NCI-H2227 (cell line): ENCODE data around the gene PDGFC.

Experiments used
- DNase-seq: peaks from one replicate; lab custom pipeline; 2025; ENCODE audit not compliant: unreplicated experiment; lab: John Stamatoyannopoulos, UW

The PDGFC gene

GRCh38 chr4:156754832-156755570, 216.6 kb downstream of the PDGFC start:
- no peak for DNase-seq

- no peak for DNase-seq
Measured at GRCh38 chr4:156751486-156751885, 220.1 kb downstream of the PDGFC start.

- no peak for DNase-seq
Measured at GRCh38 chr4:156749426-156750403, 221.9 kb downstream of the PDGFC start.

- DNase-seq = peak; percentile 31
Measured at GRCh38 chr4:156746111-156746510, 225.5 kb downstream of the PDGFC start.

GRCh38 chr4:156738766-156739165, 232.8 kb downstream of the PDGFC start:
- no peak for DNase-seq

GRCh38 chr4:156734965-156735895, 236.4 kb downstream of the PDGFC start:
- no peak for DNase-seq

- DNase-seq = no peak
Measured at GRCh38 chr4:156733582-156733981, 238.0 kb downstream of the PDGFC start.

DNA sequence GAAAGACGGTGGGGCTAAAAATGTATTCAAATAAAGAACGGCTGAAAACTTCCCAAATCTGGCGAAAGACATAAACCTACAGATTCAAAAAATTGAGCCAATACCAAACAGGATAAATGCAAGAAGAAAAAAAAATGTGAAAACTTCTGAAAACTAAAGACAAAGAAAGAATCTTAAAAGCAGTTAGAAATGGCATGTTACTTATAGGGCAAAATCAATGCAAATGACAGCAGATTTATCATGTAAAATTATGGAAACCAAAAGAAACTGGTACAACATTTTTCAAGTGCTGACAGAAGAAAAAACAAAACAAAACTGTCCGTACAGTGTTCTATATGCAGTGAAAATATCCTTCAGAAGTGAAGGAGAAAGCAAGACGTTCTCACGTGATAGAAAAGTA, 239.0 kb downstream of the PDGFC start:
- no peak for DNase-seq

- no peak for DNase-seq
Measured at GRCh38 chr4:156729416-156729815, 242.2 kb downstream of the PDGFC start.

DNA sequence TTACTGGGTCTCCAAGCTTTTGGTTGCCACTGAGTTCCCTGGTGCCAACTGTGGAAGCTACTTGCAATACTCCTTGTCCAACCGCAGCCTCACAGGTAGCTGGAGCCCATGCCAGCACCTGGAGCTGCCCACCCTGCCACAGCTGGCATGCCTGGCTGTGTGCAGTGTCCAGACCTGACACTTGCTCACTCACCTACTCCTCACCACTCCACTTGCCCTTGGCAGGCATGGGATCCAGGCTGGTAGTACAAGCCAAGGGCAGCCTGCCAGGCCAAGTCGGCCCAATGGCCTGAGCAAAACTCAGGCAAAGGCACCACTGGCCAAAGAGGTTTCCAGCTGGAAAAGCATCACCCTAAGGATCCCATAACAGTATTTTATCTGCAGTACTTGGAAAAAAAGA, 246.3 kb downstream of the PDGFC start:
- no peak for DNase-seq

DNA sequence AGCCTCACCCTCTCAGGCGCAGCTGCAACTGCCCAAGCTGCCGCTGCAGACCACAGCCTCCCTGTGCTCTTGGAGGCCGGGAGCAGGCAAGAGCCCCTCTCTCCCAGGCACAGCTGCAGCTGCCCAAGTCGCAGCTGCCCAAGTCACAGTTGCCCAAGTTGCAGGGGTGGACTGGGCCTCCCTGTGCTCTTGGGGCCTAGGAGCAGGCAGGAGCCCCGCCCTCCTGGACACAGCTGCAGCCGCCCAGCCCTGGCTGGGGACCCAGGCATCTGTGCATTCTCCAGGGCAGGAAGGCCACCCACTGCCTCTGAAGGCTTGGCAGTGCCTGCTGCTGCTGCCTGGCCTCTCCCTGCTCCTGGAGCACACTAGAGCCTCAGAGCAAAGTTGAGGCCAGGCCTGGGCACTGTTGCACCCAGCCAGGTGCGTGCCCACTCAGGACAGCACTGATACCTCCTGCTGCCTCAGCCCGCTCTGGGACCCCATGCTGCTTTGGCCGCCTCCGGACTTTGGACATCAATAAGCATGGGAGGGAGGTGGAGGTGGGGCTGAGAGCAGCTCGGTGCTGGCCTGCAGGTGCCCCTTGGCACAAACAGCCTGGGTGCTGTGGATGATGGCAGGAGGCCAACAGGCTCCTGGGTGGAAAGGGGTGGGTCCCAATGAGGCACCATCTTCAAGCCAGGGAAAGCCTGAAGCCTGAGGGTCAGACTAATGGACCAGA, 247.5 kb downstream of the PDGFC start:
- no peak for DNase-seq

DNA sequence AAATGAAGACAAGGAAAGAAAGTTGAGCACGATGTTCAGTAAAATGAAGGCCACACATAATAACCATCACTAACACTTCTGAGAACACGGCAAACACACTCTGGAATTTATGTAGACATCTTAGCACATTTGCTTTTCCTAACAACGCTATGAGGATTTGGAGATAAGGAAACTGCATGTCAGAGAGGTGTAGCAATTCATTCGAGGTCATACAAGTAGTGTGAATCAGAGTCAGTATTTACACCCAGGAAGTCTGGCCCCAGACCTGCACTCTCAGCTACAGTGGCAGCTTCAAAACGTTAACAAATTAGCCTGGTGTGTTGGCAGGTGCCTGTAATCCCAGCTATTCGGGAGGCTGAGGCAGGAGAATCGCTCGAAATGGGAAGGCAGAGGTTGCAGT, 253.4 kb downstream of the PDGFC start:
- no peak for DNase-seq

- no peak for DNase-seq
Measured at GRCh38 chr4:156711193-156711590, 260.4 kb downstream of the PDGFC start.
